GM18520 (cell line): ENCODE measurements around the gene ZMPSTE24.

ENCODE experiments used
- ATAC-seq: cut with Tn5 transposase; IDR thresholded peaks from one replicate; pipeline ENCODE4 v1.9.1; 2021; ENCODE audit not compliant: unreplicated experiment

Gene ZMPSTE24

GRCh38 chr1:40303051-40303771, 45.2 kb downstream of the ZMPSTE24 start:
- no peak for ATAC-seq

- ATAC-seq = no peak
Measured at GRCh38 chr1:40303790-40304189, 45.8 kb downstream of the ZMPSTE24 start.

GRCh38 chr1:40305451-40305850, 47.4 kb downstream of the ZMPSTE24 start:
- no peak for ATAC-seq

- no peak for ATAC-seq
Measured at GRCh38 chr1:40305871-40306270, 47.8 kb downstream of the ZMPSTE24 start.

- no peak for ATAC-seq
Measured at GRCh38 chr1:40306296-40306695, 48.3 kb downstream of the ZMPSTE24 start.

- ATAC-seq = no peak
Measured at GRCh38 chr1:40307186-40307585, 49.1 kb downstream of the ZMPSTE24 start.

- no peak for ATAC-seq
Measured at GRCh38 chr1:40308036-40308727, 50.1 kb downstream of the ZMPSTE24 start.

GRCh38 chr1:40309374-40310128, 51.5 kb downstream of the ZMPSTE24 start:
- no peak for ATAC-seq

GRCh38 chr1:40310129-40310461, 52.1 kb downstream of the ZMPSTE24 start:
- no peak for ATAC-seq

- ATAC-seq = no peak
Measured at GRCh38 chr1:40310983-40311642, 53.1 kb downstream of the ZMPSTE24 start.

GRCh38 chr1:40311692-40312091, 53.7 kb downstream of the ZMPSTE24 start:
- no peak for ATAC-seq

- ATAC-seq = no peak
Measured at GRCh38 chr1:40312238-40313205, 54.5 kb downstream of the ZMPSTE24 start.

GRCh38 chr1:40313329-40313957, 55.4 kb downstream of the ZMPSTE24 start:
- ATAC-seq = no peak

- no peak for ATAC-seq
Measured at GRCh38 chr1:40313958-40314720, 56.1 kb downstream of the ZMPSTE24 start.

- no peak for ATAC-seq
Measured at GRCh38 chr1:40314721-40315238, 56.7 kb downstream of the ZMPSTE24 start.

GRCh38 chr1:40315239-40315794, 57.3 kb downstream of the ZMPSTE24 start:
- ATAC-seq = no peak

GRCh38 chr1:40315795-40316594, 58.0 kb downstream of the ZMPSTE24 start:
- no peak for ATAC-seq
